HG03196 (cell line): ENCODE measurements around the gene NHERF1.

Experiments used
- ATAC-seq: cut with Tn5 transposase; IDR thresholded peaks from one replicate; pipeline ENCODE4 v1.9.1; 2021; ENCODE audit not compliant: unreplicated experiment

The NHERF1 gene

DNA sequence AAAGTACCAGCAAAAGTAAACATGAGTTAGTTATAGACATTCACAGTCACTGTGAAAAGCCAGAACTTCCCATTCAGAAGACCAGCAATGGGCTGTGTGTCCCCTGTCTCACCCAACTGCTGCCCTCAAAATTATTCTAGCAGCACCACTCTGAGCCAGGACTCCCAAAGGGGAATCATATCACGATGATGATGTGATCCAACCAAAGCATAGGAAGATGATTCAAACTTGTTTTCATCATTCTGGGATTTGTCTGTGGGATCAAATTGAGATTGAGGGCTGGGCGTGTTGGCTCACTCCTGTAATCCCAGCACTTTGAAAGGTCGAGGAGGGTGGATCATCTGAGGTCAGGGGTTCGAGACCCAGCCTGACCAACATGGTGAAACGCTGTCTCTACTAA lies 34.1 kb downstream of the NHERF1 start:
- ATAC-seq, result no peak

DNA sequence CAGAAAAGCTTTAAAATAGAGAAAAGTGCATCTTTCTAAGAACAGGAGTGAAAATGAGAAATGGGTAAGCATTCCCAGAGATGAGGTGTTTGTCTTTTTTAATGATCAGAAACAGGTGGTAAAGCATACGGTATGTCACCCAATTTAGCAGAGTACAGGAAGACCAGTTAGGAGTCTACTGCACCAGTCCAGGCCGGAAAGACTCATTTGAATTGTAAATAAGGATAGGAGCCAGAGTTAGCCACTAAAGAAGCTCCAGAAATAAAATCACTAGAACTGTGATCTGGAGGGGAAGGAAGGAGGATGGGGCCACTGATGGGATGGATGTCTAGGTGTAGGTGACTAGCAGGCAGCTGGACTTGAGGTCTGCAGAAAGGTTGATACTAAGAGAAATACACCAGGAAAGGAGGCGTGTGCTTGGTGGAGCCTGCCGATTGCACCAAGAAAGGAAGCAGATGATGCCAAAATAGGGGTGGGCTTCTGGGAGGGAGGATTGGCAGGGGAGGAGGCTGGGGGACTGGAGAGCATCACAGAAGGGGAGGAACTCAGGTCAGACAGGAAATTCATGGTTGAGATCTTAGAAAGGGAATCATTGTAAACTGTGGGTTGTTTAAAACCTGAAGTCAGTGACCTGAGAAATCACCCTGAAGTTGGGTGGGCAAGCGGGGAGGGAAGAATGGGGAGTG lies 35.8 kb downstream of the NHERF1 start:
- ATAC-seq, result no peak

DNA sequence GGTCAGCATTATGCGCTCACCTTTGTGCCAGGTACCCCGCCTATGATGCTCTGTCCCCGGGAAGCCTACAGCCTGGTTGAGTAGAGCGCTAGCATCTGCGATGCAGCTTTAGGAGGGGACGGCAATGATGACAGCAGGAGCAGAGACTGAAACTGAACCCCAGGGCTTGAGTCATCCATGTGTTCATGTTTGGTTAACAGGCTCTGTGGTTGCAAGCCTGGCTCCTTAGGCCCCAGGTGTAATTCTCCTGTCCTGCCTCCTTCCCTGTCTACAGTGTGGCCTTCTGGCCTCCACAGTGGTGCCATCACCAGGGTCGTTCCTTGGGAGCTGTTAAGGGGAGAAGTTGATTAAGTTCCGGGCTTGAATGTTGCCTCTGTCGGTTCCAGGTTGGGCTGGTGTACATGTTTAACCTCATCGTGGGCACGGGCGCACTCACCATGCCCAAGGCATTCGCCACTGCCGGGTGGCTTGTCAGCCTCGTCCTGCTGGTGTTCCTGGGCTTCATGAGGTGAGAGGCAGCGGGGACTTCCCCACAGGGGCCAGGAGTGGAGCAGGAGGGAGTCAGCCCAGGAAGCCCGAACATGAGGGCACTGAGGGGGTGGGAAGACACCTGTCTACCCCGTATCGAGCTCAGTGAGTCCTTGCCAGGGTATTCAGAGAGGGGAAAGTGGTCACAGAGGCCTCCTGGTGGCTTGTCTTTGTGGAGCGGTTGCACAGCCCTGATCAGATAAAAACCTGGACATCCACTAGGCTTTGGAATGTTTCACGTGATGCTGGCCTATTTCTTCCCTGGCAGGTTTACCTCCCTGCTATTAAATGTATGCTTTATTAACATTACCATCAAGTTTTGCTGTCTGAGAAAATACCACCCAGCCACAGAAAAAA lies 36.9 kb downstream of the NHERF1 start:
- ATAC-seq, result no peak

DNA sequence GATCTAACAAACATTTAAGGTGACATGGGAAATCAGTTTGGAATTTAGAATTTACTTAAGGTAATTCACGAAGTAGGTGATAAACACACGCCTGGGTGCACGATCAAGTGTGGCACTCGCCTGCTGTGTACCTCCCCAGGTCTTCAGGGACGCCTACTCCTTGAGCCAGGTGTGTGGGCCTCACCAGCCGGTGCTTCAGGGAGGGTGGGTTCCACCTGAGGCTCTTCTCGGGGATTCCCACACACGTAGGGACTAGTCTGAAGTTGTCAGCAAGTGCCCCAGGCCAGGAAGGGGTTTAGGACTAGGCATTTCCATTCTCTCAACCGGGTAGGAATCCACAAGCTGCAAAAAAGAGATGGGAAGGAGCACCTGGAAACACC lies 37.5 kb downstream of the NHERF1 start:
- no peak for ATAC-seq

DNA sequence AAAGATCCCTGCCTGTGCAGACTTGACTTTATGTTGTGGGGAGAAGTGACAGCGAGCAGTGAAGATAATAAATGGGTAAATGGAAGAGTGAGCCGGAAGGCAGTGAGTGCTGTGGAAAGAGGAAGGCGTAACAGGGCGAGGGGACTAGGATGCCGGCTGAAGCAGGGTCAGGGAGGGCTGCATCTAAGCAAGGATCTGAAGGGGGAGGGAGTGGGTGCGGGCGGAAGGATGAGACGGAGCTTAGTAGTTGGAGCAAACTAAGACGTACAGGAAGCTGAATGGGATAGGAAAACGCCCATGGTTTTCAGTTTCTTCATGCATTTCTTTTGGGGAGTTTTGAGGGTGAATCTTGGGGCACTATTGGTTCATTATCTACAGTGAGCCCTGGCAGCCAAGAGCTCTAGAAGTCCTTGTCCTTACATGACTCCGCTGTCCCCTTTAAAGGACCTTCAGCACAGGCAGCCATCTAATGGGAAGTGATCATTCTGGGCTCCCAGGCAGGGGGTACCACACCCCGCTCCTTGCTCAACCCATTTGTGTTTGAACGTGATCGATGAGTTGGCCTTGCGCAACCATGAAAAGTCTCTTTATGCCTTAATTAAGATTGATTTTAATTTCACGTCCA lies 38.1 kb downstream of the NHERF1 start:
- no peak for ATAC-seq

DNA sequence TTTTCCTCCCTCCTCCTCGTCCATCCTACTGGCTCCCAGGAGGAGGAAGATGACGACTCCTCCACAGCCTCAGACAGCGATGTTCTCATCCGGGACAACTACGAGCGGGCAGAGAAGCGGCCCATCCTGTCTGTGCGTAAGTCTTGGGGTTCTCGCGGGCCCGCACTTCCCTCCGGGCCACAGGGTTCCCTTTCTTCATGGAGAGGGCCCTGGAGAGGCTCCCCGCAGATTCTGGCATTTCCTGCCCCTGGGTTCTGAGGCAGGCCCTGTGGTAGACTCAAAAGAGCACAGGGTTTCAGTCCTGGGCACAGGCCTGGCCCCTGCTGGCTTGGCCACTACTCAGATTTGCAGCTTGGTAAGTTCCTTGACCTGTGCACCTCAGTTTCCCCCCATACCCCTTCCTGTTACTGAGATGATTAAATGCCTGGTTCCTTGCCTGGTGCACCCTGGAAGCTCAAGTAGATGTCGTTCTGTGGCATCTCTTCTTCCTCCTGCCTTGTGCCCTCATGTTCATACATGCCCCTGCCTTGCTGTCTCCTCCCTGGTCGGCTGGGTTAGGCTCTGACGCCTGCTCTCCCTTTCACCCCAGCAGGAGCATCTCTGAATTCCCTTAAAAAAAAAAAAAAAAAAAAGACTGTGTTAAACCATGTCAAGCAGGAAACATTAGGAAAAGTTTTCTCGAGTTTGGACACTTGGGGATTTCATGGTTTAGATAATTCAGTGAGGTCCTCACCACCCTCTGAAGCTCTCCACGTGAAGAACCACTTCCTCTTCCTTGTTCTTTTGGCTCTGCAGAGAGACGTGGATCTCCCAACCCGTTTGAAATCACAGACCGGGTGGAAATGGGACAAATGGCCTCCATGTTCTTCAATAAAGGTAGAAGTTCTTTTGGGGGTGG lies 42.0 kb downstream of the NHERF1 start:
- ATAC-seq, result no peak

DNA sequence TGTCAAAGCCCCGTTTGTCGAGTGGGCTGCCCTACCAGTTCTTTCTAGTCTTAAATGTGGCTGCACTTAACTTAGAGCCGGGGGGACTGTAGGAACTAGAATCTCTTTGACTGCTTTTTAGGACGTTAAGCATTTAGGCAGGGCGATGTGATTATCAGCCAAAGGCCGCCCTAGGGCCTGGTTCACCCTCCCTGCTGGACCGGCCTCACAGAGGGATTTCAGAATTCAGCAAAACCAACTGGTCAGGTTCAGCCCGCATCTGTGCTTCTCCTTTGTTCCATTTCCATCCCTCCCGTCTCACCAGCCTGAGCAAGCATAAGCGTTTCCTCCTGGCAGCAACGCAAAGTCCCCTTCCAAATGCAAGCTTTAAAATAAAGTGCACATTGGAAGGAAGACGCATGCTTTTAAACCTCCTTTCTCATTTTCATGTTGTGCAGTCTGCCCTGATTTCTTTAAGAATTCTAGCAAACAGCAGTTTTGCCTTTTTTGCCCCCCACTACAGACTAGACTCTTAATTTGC lies 44.2 kb downstream of the NHERF1 start:
- no peak for ATAC-seq

DNA sequence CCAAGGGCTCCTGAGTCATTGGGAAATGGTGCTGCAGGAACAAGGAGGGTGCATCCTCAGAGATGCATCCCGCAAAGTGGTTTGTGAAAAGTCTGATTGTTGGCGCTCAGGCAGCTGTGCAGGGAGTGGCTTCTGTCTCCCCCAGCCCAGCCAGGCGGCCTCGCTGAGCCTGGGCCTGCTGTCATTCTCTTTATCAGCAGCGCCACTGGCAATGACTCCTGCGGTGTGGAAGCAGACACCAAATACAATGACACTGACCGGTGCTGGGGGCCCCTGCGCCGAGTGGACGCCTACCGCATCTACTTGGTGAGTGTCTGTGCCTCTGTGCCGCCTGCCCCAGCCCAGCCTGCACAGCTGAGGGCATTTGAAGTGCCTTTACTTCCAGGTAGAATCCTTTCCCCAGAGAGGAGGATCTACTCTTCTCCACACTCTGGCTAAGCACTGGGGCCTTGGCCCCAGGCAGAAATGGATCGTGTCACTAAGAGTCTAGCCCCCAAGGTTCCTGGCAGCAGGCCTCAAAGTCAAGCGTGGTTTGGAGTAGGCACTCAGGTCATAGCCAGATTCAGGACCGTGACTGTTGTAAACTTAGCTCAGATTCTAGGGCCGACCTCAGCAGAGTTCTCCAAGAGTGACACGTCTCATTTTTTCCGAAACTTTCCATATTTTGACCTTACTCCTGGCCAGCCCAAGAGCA lies 47.0 kb downstream of the NHERF1 start:
- ATAC-seq, result no peak

DNA sequence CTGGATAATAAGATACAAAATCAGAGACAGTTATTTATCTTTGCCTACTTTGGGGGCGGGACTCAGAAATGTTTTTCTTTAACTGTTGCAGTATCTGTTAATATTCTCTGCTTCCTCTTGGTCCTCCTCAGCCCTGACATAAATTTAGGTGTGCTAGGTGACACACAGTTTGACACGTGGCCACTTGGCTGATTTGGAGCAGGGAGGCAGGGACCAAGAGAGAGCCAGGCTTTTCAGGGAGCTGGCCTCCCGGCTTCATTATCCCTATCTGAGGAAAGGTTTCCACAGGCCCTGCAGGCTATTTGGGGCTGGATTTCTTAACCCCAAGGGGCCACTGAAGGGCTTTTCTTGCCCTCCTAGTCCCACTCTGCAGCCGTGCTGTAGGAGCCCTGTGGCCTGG lies 47.8 kb downstream of the NHERF1 start:
- no peak for ATAC-seq

DNA sequence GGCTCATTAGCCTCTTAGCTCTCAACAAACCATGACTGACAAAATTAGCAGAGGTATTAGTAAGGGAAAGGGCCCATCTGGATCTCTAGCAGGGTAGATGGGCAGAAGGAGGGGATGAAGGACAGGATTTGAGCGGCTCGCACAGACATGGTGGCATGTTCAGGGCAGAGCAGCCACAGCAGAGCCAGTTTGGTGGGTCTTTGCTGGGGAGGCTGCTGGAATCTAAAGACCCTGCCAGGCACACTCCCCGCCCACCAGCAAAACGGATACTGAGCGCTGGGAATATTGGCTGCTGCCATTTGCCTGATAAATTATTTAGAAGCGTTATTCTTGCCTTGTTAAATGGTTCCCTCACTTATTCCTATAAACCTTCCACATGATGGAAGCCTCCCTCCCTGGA lies 48.4 kb downstream of the NHERF1 start:
- ATAC-seq, result no peak

DNA sequence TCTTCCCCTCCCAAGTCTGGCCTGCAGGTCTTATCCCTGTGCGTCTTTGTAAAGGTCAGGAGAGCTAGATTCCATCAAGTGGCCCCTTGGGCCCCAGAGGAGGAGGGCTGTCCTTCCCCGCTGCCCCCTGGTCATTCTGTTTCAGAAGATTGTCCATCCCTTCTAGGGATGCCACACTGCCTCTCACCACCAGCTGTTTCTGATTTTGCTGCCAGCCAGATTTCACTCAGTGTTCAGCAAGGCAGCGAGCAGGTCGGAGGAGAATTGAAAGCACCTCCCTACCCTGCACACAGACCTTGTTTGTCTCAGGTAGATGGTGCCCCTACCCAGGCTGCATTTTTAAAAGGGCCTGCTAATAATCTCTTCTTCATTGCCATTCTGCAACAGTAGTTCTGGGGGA lies 49.4 kb downstream of the NHERF1 start:
- no peak for ATAC-seq

DNA sequence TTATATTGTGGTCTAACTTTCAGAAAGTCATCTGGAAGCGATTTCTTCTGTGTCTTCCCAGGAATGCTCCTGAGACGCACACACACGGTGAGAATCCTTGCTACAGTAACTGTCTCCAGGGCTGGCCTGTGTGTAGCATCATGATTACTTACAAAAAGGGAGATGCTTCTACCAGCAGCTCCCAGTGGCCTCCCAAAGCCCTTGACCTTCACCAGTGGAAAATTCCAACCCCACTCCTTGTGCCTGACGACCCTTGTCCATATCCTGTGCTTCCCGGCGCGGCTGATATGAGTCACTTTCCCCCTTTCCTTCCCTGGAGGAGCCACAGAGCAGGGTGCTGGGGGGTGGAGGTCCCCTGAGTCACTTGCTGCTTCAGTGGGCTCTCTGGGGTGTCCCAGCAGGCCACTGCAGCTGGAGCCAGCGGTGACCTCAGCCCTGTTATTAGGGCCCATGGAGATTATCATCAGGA lies 49.8 kb downstream of the NHERF1 start:
- no peak for ATAC-seq

DNA sequence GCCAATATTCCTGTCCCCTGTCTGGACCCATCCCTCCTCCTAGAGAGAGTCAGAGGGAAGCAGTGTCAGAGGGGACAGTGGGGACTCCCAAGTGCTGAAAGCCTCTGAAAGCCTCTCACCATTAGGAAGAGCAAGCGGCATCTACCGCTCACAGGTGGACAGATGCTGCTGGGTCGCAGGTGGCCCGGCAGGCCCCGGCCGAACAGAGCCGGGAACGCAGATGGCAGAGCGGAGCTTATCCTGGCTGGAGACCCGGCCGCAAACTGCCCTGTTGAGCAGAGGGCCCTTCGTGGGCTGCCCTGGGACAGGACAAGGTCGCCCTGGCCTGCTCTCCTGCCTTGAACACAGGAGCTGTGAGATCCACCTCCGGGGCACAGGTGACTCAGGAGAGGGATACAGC lies 50.7 kb downstream of the NHERF1 start:
- no peak for ATAC-seq

DNA sequence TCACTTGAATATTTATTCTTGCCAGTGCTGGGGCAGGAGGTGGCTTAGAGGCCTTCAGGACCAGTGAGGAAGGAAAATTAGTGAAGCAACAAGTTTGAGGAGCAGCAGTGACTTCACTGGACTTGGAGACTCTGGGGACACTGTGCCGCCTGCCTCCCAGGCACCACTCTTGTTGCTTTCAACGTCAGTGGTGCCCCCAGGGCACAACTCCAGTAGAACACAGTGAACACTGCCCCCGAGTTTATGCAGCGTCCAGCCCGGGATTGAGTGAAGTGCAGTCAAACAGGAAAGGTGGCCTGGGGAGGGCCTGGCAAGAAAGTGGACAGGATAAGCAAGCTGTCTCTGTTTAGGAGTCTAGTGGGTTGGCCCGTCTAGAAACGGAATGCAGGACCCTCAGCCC lies 52.1 kb downstream of the NHERF1 start:
- no peak for ATAC-seq

DNA sequence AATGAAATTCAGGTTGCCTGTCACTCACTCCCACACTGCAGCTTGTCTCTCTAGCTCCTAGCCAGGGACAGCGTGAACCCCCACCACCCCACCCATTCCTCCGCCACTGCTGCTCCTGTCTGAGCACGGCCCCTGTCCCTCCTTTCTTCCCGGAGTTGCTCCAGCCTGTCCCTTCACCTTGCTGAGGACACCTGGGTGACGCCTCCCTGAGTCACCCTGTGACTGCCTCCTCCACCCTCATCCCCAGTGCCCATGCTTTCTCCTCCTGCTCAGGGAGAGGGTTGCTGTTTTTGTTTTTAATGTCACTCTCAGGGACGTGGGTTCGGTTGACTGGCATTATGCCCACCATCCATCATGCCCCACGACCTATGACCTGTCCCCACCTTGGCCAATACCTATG lies 53.5 kb downstream of the NHERF1 start:
- ATAC-seq, result no peak

DNA sequence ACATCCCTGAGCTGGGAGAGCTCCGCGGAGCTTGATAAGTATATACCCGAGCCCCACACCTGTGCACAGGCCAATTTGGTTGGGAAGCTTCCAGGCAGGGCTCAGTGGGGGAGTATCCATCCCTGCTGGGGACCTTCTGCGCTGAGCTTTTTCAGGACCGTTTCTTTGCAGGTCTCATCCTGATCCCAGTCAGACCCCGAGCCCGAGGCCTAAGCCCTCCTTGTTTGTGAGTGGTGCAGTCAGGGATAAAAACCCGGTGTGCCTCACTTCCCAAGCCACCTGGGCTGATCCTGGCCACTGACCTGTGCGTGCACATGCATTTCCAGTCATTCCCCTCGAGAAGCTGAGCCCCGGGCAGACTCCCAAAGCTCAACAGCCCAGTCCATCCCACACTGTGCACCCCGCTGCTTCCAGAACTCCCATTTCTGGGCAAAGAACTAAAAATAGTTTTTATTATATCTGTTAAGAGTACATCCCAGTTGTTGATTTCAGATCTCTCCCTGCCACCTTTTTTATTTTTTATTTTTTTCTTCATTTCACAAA lies 55.0 kb downstream of the NHERF1 start:
- ATAC-seq, result no peak

DNA sequence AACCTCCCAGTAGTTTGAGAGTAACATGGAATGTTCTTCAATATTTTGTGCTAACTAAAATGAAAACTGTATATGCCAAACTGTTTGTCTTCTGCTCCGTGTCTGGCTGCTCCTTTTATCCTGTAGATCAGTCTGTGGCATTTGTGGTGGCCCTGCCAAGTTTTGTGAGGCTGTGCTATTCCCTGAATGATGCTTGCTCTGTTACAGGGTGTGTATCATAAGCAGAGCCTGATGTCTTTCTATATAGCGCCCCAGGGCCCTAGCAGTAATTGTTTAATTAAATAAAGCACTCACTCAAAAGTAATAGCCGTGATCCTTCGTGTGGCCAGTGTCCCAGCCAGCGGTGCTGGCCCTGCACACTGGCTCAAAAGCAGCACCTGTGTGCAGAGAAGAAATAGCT lies 55.5 kb downstream of the NHERF1 start:
- ATAC-seq, result no peak

DNA sequence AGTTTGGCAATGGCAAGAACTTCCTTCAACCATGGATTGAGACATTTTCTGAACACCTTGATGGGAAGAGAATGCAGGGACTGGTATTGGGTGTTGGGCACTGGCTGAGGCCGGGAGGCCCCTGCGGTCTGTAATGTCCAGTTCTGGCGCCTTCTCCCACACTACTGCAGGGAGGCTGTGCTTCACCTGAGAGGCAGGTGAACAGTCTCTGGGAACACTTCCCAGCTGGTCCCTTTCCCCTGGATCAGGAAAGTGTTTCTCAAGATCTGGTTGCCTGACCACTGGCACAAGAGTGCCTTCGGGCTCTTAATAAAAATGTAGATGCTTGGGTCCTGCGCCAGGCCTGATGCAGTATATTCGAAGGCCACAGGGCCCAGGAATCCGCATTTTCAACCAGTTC lies 56.3 kb downstream of the NHERF1 start:
- ATAC-seq, result no peak

DNA sequence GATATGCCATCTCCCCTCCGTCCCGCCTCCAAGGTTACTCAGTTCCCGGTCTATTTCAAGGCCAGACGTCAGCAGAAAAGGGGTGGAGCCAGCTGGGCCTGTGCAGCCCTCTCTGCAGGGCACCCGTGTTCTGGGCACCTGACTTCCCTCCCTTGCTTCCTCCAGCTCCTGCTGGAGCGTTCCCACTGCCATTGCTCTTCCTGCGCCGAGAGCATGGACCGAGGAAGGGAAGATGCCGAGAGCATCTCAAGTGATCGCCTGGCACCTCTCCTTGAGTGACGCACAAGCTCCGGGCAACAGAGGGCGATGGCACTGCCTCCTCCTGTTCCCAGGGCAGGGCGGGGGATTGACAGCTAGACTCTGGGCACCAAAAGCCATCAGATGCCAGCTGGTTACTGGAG lies 57.2 kb downstream of the NHERF1 start:
- no peak for ATAC-seq

DNA sequence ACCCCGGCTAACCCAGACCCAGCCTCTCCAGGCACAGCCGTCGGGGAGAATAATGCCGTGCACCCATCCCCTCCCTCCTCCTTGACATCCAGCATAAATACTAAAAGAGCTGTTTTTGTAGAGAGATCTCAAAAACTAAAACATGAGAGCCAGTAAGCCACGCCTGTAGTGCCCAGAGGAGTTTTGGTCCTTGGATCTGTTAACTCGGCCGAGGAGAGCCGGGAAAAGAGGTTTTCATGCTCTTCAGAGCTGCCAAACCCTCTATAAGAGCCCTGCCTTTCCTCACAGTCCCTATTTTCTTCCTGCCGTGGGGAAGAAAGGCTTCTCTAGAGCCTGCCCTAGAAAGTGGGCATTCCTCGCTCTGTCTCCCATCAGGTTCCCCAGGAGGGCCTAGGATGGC lies 57.9 kb downstream of the NHERF1 start:
- no peak for ATAC-seq
